Upper lobe of left lung (tissue), 6 donors: ENCODE results near the gene FIP1L1. TPM values are rescaled to one million over a fixed set of nuclear protein-coding genes. Genes with fewer than 3 reads are reported as not detected.
"Not testable (repeated sequence)": the region's sequence is repeated elsewhere in the genome, so short reads cannot be mapped to it uniquely, and the experiment has no call there.

ENCODE experiments used
- ATAC-seq, 2 donors: fragments of 200-7000 bp; cut with Tn5 transposase; one replicate each; pipeline ENCODE4 v1.9.1; 2022; ENCODE audit warnings: mild to moderate bottlenecking in 2 of 2, moderate library complexity in 2 of 2; ENCODE audit not compliant: low FRiP score in 2 of 2
- DNase-seq, 2 donors: peaks; one replicate each; pipeline ENCODE4 v3.0.0-alpha.2; 2019 to 2020
- H3K27ac ChIP-seq, 4 donors: fragments of 200-600 bp; sonication (generic); one replicate each; pipeline ENCODE4 v1.5.1; 2016 to 2019
- H3K27me3 ChIP-seq, 4 donors: fragments of 200-600 bp; sonication (generic); one replicate each; pipeline ENCODE4 v1.5.1; 2017 to 2019
- H3K36me3 ChIP-seq, 4 donors: fragments of 200-600 bp; sonication (generic); one replicate each; pipeline ENCODE4 v1.5.1; 2016 to 2019
- H3K4me1 ChIP-seq, 4 donors: fragments of 200-600 bp; sonication (generic); one replicate each; pipeline ENCODE4 v1.5.1; 2018 to 2019
- H3K4me3 ChIP-seq, 4 donors: fragments of 200-600 bp; sonication (generic); one replicate each; pipeline ENCODE4 v1.5.1; 2017 to 2019; ENCODE audit warnings: mild to moderate bottlenecking in 2 of 4, moderate library complexity in 1 of 4
- H3K9me3 ChIP-seq, 4 donors: fragments of 200-600 bp; sonication (generic); one replicate each; pipeline ENCODE4 v1.5.1; 2018 to 2019
- CTCF ChIP-seq, 6 experiments: fragments of 450-650 bp in 4 of 6; fragments of 200-600 bp in 2 of 6; sonication (generic) in 2 of 6; IDR thresholded peaks; one replicate each; pipeline ENCODE4 v1.5.1; 2016 to 2019; ENCODE audit warnings: antibody characterized with exemption in 6 of 6
- EP300 ChIP-seq, 4 donors: sonication (generic); formaldehyde crosslinking; IDR thresholded peaks; one replicate each; pipeline ENCODE4 v1.5.1; 2017; ENCODE audit warnings: antibody characterized with exemption in 4 of 4, control low read depth in 2 of 4
- POLR2A ChIP-seq, 4 donors: fragments of 450-650 bp; IDR thresholded peaks; one replicate each; pipeline ENCODE4 v1.5.1; 2016 to 2017; ENCODE audit warnings: antibody characterized with exemption in 4 of 4, mild to moderate bottlenecking in 2 of 4
- POLR2AphosphoS5 ChIP-seq, 2 donors: sonication (generic); formaldehyde crosslinking; IDR thresholded peaks; one replicate each; pipeline ENCODE4 v1.5.1; 2017; ENCODE audit warnings: antibody characterized with exemption in 2 of 2
- WGBS, 2 donors: methylation state at CpG; one replicate each; pipeline ENCODE4 v1.1.5; 2017 to 2018; 5-methylcytosine and 5-hydroxymethylcytosine counted together
- total RNA-seq, 6 donors: library from RNA; depleted of rRNA in 4 of 6; stranded (reverse); fragments of >200 nt in 4 of 6; gene quantifications; one replicate each; pipeline versions ENCODE4 v1.1.0 to v1.2.1, GENCODE V29; 2016 to 2021
- donor health status: DM: no; HTN: no; CAD: no; lungs with moderate emphysema.
- donor health status: DM: no; HTN: yes; CAD: no; lungs with severe emphysema.

FIP1L1 gene
- total RNA-seq, 6 donors from 2014 or later = 30.0 to 67.9 (median 39.7) TPM

GRCh38 chr4:53459548-53459947, 82.1 kb downstream of the FIP1L1 start:
- ATAC-seq (no peak), DNase-seq (no peak)
- H3K4me3 ChIP-seq = no peak overlapping the region
- no peaks in the 10 kb centered on the region for H3K9me3 ChIP-seq
- peaks cover 4 to 64% (median 13%) of the 10 kb centered on the region in 4 donors for H3K36me3 ChIP-seq
- no peak overlapping the region for H3K27ac ChIP-seq
- TF ChIP-seq CTCF (IDR thresholded peaks at IDR 0.05) (no peak), EP300 (IDR thresholded peaks at IDR 0.05) (no peak), POLR2AphosphoS5 (IDR thresholded peaks at IDR 0.05) (no peak), POLR2A (IDR thresholded peaks at IDR 0.05) (no peak)
- H3K27me3 ChIP-seq = no peaks in the 10 kb centered on the region
- H3K4me1 ChIP-seq = peaks cover 0 to 2% (median 0%) of the 10 kb centered on the region in 4 donors

- TF ChIP-seq CTCF (IDR thresholded peaks at IDR 0.05) = no peak
- no peak for TF ChIP-seq POLR2AphosphoS5 (IDR thresholded peaks at IDR 0.05)
- no peak for TF ChIP-seq POLR2A (IDR thresholded peaks at IDR 0.05)
- no peak for TF ChIP-seq EP300 (IDR thresholded peaks at IDR 0.05)
- Histone ChIP-seq H3K27me3 (no peaks in the 10 kb centered on the region), H3K9me3 (no peaks in the 10 kb centered on the region), H3K36me3 (peaks cover 3 to 49% (median 10%) of the 10 kb centered on the region in 4 donors), H3K4me3 (no peak overlapping the region), H3K27ac (no peak overlapping the region), H3K4me1 (peaks cover 0 to 2% (median 0%) of the 10 kb centered on the region in 4 donors)
- no peak for DNase-seq
- WGBS, 2 donors = 97 to 100% methylated on average over 2 of the region's 2 CpGs
- ATAC-seq = no peak
Observed at GRCh38 chr4:53461244-53461643, 83.8 kb downstream of the FIP1L1 start.

- Histone ChIP-seq H3K4me3 (no peak overlapping the region), H3K36me3 (peaks cover 3 to 45% (median 10%) of the 10 kb centered on the region in 4 donors), H3K9me3 (peaks cover 0 to 17% (median 3%) of the 10 kb centered on the region in 4 donors), H3K4me1 (peaks cover 0 to 2% (median 0%) of the 10 kb centered on the region in 4 donors), H3K27me3 (no peaks in the 10 kb centered on the region), H3K27ac (no peak overlapping the region)
- 89% methylated on average over 5 of the region's 5 CpGs for WGBS, 2 donors
- TF ChIP-seq CTCF (IDR thresholded peaks at IDR 0.05) (no peak), EP300 (IDR thresholded peaks at IDR 0.05) (no peak), POLR2A (IDR thresholded peaks at IDR 0.05) (no peak), POLR2AphosphoS5 (IDR thresholded peaks at IDR 0.05) (no peak)
- ATAC-seq (no peak), DNase-seq (no peak)
Observed at GRCh38 chr4:53463340-53463739, 85.9 kb downstream of the FIP1L1 start.

GRCh38 chr4:53465281-53465680, 87.8 kb downstream of the FIP1L1 start:
- WGBS, 2 donors = 71 to 74% methylated on average over 2 of the region's 2 CpGs
- peaks cover 0 to 18% (median 3%) of the 10 kb centered on the region in 4 donors for H3K9me3 ChIP-seq
- peaks cover 3 to 28% (median 6%) of the 10 kb centered on the region in 4 donors for H3K36me3 ChIP-seq
- TF ChIP-seq POLR2AphosphoS5 (IDR thresholded peaks at IDR 0.05) (no peak), CTCF (IDR thresholded peaks at IDR 0.05) (no peak), EP300 (IDR thresholded peaks at IDR 0.05) (no peak), POLR2A (IDR thresholded peaks at IDR 0.05) (no peak)
- DNase-seq = no peak
- H3K27ac ChIP-seq = no peak overlapping the region
- H3K27me3 ChIP-seq = no peaks in the 10 kb centered on the region
- H3K4me3 ChIP-seq = no peak overlapping the region
- no peak for ATAC-seq
- no peaks in the 10 kb centered on the region for H3K4me1 ChIP-seq

- Histone ChIP-seq H3K9me3 (peaks cover 0 to 18% (median 3%) of the 10 kb centered on the region in 4 donors), H3K36me3 (peaks cover 3 to 22% (median 6%) of the 10 kb centered on the region in 4 donors), H3K4me3 (no peak overlapping the region), H3K27ac (no peak overlapping the region), H3K27me3 (no peaks in the 10 kb centered on the region), H3K4me1 (no peaks in the 10 kb centered on the region)
- ATAC-seq (no peak), DNase-seq (no peak)
- TF ChIP-seq EP300 (IDR thresholded peaks at IDR 0.05) = no peak
- no peak for TF ChIP-seq CTCF (IDR thresholded peaks at IDR 0.05)
- TF ChIP-seq POLR2AphosphoS5 (IDR thresholded peaks at IDR 0.05) = no peak
- TF ChIP-seq POLR2A (IDR thresholded peaks at IDR 0.05) = no peak
Observed at GRCh38 chr4:53465891-53466290, 88.5 kb downstream of the FIP1L1 start.

GRCh38 chr4:53466576-53466975, 89.1 kb downstream of the FIP1L1 start:
- not testable (repeated sequence) for H3K27ac ChIP-seq, H3K4me1 ChIP-seq, H3K27me3 ChIP-seq, ATAC-seq, H3K4me3 ChIP-seq
- DNase-seq = peak in 1 of 2 donors; percentile 21
- 90 to 97% methylated on average over 2 to 6 of the region's 6 CpGs for WGBS, 2 donors
- peaks cover under 1 to 15% (median 2%) of the 10 kb centered on the region in 4 donors for H3K36me3 ChIP-seq
- peaks cover 0 to 18% (median 3%) of the 10 kb centered on the region in 4 donors for H3K9me3 ChIP-seq
